ENCODE data around the gene GBA3. TPM values are rescaled to one million over a fixed set of nuclear protein-coding genes. Genes with fewer than 3 reads are reported as not detected.

The GBA3 gene
- total and polyA plus RNA-seq, 2 donors (not counting 3 experiments of a cell fraction or from before 2014, with no cell fraction given), result not detected

GRCh38 chr4:22670956-22671355 lies 21.8 kb upstream of the GBA3 start:
- Histone ChIP-seq H3K9ac (replicated peaks; ENCODE audit: extremely low read depth, insufficient read depth, low read length) (no peak overlapping the region), H3K9me3 (replicated peaks; ENCODE audit: control insufficient read depth, insufficient read depth, low read length) (no peaks in the 10 kb centered on the region), H3K79me2 (ENCODE audit: control insufficient read depth, insufficient read depth, low read length) (no peaks in the 10 kb centered on the region), H3K4me1 (ENCODE audit: control insufficient read depth, extremely low read depth, insufficient read depth, low read length) (no peaks in the 10 kb centered on the region), H2AFZ (ENCODE audit: low read depth, low read length) (no peak overlapping the region), H4K20me1 (replicated peaks; ENCODE audit: control insufficient read depth, extremely low read depth, insufficient read depth, low read length) (no peaks in the 10 kb centered on the region), H3K4me2 (ENCODE audit: insufficient read depth, low read length) (no peak overlapping the region), H3K27ac (ENCODE audit: insufficient read depth, low read depth, low read length) (no peak overlapping the region), H3K9me1 (replicated peaks; ENCODE audit: control insufficient read depth, extremely low read depth, insufficient read depth, low read length) (no peaks in the 10 kb centered on the region), H3K27me3 (ENCODE audit: control insufficient read depth in 2 of 2, insufficient read depth in 2 of 2, low read length in 2 of 2) (no peaks in the 10 kb centered on the region), H3K4me3 (replicated peaks in 1 of 3; ENCODE audit: insufficient read depth in 1 of 3, low read depth in 1 of 3, low read length in 3 of 3) (no peak overlapping the region), H3K36me3 (ENCODE audit: control insufficient read depth in 2 of 2, extremely low read depth in 1 of 2, insufficient read depth in 2 of 2, low read length in 2 of 2) (no peaks in the 10 kb centered on the region)
- dilution Hi-C loops (cut with MboI; ENCODE audit: extremely low pct_ligation_motif_present, low sequenced_read_pairs) (no loop called here), intact Hi-C loops (cut with micrococcal nuclease) (no loop called here)
- ChIA-PET CTCF (no interaction called here), POLR2A (no interaction called here)
- TF ChIP-seq CTCF (IDR thresholded peaks at IDR 0.05; ENCODE audit: extremely low read depth in 1 of 2, insufficient read depth in 1 of 2, low read depth in 1 of 2, low read length in 2 of 2) (no peak), MYC (IDR thresholded peaks at IDR 0.05; ENCODE audit: low read depth, low read length) (no peak), EZH2 (IDR thresholded peaks at IDR 0.05; ENCODE audit: borderline replicate concordance, low read depth, low read length, severe bottlenecking) (no peak), POLR2A (IDR thresholded peaks at IDR 0.05; ENCODE audit: low read depth, low read length) (no peak), GATA2 (IDR thresholded peaks at IDR 0.05; ENCODE audit: insufficient read depth, insufficient read length, low read depth, low read length) (no peak), FOS (IDR thresholded peaks at IDR 0.05; ENCODE audit: borderline replicate concordance, insufficient read depth, low read length) (no peak), JUN (IDR thresholded peaks at IDR 0.05; ENCODE audit: borderline replicate concordance, insufficient read depth, insufficient read length, low read depth) (no peak), MAX (IDR thresholded peaks at IDR 0.05; ENCODE audit: insufficient read depth, insufficient read length) (no peak), POLR2AphosphoS5 (IDR thresholded peaks at IDR 0.05; ENCODE audit: insufficient read depth, low read depth, low read length) (no peak)
- no peak for DNase-seq (ENCODE audit: low read depth, low spot score)
- no TSS peak for BruUV-seq (replicated peaks)
- FAIRE-seq, result no peak

Data from endothelial cell of umbilical vein (primary cell).